Suprapubic skin (tissue), 4 donors: ENCODE measurements around the gene TBC1D32. TPM values are rescaled to one million over a fixed set of nuclear protein-coding genes. Genes with fewer than 3 reads are reported as not detected.

Source experiments
- DNase-seq, 2 donors: peaks; one replicate each; pipeline ENCODE4 v3.0.0-alpha.2; 2019; ENCODE audit warnings: low spot score in 2 of 2
- H3K27ac ChIP-seq: fragments of 200-600 bp; sonication (generic); one replicate; pipeline ENCODE4 v1.5.1; 2019
- H3K27me3 ChIP-seq: fragments of 200-600 bp; sonication (generic); one replicate; pipeline ENCODE4 v1.5.1; 2019
- H3K36me3 ChIP-seq: fragments of 200-600 bp; sonication (generic); one replicate; pipeline ENCODE4 v1.5.1; 2019
- H3K4me1 ChIP-seq: fragments of 200-600 bp; sonication (generic); one replicate; pipeline ENCODE4 v1.5.1; 2019
- H3K4me3 ChIP-seq: fragments of 200-600 bp; sonication (generic); one replicate; pipeline ENCODE4 v1.5.1; 2019; ENCODE audit warnings: mild to moderate bottlenecking
- H3K9me3 ChIP-seq: fragments of 200-600 bp; sonication (generic); one replicate; pipeline ENCODE4 v1.5.1; 2019
- EP300 ChIP-seq: sonication (generic); formaldehyde crosslinking; IDR thresholded peaks from one replicate; pipeline ENCODE4 v1.6.1; 2017; ENCODE audit warnings: antibody characterized with exemption
- POLR2A ChIP-seq, 2 donors: fragments of 450-650 bp; IDR thresholded peaks; one replicate each; pipeline ENCODE4 v1.6.1; 2017; ENCODE audit warnings: antibody characterized with exemption in 2 of 2, mild to moderate bottlenecking in 2 of 2, moderate library complexity in 2 of 2
- POLR2AphosphoS5 ChIP-seq, 3 donors: sonication (generic); formaldehyde crosslinking; IDR thresholded peaks; one replicate each; pipeline ENCODE4 v1.6.1; 2017; ENCODE audit warnings: antibody characterized with exemption in 3 of 3
- WGBS: methylation state at CpG from one replicate; pipeline ENCODE4 v1.1.5; 2018; 5-methylcytosine and 5-hydroxymethylcytosine counted together
- total RNA-seq, 4 donors: library from RNA; depleted of rRNA; stranded (reverse); fragments of >200 nt; gene quantifications; one replicate each; pipeline ENCODE4 v1.1.0, GENCODE V29; 2016
- TF ChIP-seq, protein P1 (sequence below), 2 donors: fragments of 200-600 bp in 1 of 2; fragments of 450-650 bp in 1 of 2; sonication (generic) in 1 of 2; IDR thresholded peaks; one replicate each; pipeline ENCODE4 v1.5.1; 2016 to 2019; ENCODE audit warnings: antibody characterized with exemption in 2 of 2, mild to moderate bottlenecking in 1 of 2, moderate library complexity in 1 of 2

TBC1D32 gene
- total RNA-seq, 4 donors from 2014 or later: 9.1 to 30.6 (median 14.1) TPM

DNA sequence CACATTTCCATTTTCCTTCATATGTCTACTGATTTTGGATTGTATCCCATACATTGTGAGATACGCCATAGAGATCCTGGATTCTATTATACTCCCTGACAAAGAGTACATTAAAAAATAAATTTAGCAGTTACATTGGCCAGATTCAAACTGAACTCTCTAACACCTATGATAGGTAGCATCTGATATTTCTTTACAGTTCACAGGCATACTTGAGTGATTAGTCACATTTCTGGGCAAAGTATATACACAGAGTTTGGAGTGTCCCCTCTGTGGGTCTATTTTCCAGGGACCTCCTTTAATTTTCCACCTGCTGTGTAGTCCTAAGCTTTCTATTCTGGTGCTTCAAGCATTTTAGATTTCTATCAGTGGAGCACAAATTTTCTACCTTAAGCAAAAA, 96.4 kb downstream of the TBC1D32 start:
- Histone ChIP-seq H3K27me3 (no peaks in the 10 kb centered on the region), H3K4me1 (no peaks in the 10 kb centered on the region), H3K9me3 (no peaks in the 10 kb centered on the region), H3K4me3 (no peak overlapping the region), H3K36me3 (peaks cover 14% of the 10 kb centered on the region), H3K27ac (no peak overlapping the region)
- WGBS: 100% methylated on average over 1 of the region's 1 CpG
- TF ChIP-seq, protein P1, sequence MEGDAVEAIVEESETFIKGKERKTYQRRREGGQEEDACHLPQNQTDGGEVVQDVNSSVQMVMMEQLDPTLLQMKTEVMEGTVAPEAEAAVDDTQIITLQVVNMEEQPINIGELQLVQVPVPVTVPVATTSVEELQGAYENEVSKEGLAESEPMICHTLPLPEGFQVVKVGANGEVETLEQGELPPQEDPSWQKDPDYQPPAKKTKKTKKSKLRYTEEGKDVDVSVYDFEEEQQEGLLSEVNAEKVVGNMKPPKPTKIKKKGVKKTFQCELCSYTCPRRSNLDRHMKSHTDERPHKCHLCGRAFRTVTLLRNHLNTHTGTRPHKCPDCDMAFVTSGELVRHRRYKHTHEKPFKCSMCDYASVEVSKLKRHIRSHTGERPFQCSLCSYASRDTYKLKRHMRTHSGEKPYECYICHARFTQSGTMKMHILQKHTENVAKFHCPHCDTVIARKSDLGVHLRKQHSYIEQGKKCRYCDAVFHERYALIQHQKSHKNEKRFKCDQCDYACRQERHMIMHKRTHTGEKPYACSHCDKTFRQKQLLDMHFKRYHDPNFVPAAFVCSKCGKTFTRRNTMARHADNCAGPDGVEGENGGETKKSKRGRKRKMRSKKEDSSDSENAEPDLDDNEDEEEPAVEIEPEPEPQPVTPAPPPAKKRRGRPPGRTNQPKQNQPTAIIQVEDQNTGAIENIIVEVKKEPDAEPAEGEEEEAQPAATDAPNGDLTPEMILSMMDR (IDR thresholded peaks at IDR 0.05): no peak
- TF ChIP-seq EP300 (no peak), POLR2AphosphoS5 (IDR thresholded peaks at IDR 0.05) (no peak), POLR2A (IDR thresholded peaks at IDR 0.05) (no peak)
- no peak for DNase-seq

DNA sequence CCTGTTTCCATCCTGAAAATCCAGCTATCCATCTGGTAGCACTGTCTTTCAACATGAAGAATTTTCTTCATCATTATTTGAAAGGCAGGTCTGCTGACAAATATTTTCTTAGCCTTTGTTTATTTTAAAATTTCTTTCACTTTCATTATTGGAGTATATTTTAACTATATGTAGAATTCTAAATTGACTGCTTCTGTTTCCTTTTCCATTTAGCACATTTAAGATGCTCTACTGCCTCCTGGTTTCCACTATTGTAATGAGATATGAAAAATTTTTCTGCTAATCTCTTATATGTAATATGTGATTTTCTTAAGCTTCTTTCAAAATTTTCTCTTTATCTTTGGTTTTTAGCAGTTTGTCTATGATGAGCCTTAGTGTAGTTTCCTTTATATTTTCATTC, 97.3 kb downstream of the TBC1D32 start:
- no peak for DNase-seq
- Histone ChIP-seq H3K27ac (no peak overlapping the region), H3K4me3 (no peak overlapping the region), H3K27me3 (no peaks in the 10 kb centered on the region), H3K36me3 (peaks cover 14% of the 10 kb centered on the region), H3K9me3 (no peaks in the 10 kb centered on the region), H3K4me1 (no peaks in the 10 kb centered on the region)
- TF ChIP-seq, protein P1 (IDR thresholded peaks at IDR 0.05): no peak
- TF ChIP-seq EP300 (no peak), POLR2AphosphoS5 (IDR thresholded peaks at IDR 0.05) (no peak), POLR2A (IDR thresholded peaks at IDR 0.05) (no peak)

DNA sequence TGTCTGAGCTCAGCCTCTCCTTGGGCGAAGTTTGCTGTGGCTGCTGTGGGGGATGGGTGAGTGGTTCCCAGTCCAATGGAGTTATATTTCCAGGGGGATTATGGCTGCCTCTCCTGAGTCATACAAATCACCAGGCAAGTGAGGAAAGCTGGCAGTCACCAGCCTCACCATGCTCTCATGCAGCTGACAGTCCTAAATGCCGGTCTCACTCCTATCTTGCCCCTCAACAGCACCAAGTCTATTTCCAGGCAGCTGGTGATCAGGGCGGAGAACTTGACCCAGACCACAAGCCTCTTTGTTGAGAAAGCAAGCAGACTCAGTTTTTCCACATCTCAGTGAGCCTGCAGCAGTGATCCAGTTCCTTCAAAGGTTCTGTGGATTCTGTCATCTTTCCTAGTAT, 98.9 kb downstream of the TBC1D32 start:
- Histone ChIP-seq H3K4me3 (no peak overlapping the region), H3K4me1 (no peaks in the 10 kb centered on the region), H3K27ac (no peak overlapping the region), H3K9me3 (no peaks in the 10 kb centered on the region), H3K36me3 (peaks cover 14% of the 10 kb centered on the region), H3K27me3 (no peaks in the 10 kb centered on the region)
- WGBS: 100% methylated on average over 2 of the region's 3 CpGs
- DNase-seq: no peak
- no peak for TF ChIP-seq POLR2AphosphoS5 (IDR thresholded peaks at IDR 0.05)
- no peak for TF ChIP-seq POLR2A (IDR thresholded peaks at IDR 0.05)
- no peak for TF ChIP-seq EP300
- TF ChIP-seq, protein P1 (IDR thresholded peaks at IDR 0.05): no peak

GRCh38 chr6:121223930-121224329, 110.3 kb downstream of the TBC1D32 start:
- H3K4me1 ChIP-seq: no peaks in the 10 kb centered on the region
- H3K36me3 ChIP-seq: no peaks in the 10 kb centered on the region
- no peak overlapping the region for H3K27ac ChIP-seq
- no peak overlapping the region for H3K4me3 ChIP-seq
- 82% methylated on average over 2 of the region's 2 CpGs for WGBS
- DNase-seq: no peak
- H3K27me3 ChIP-seq: no peaks in the 10 kb centered on the region
- H3K9me3 ChIP-seq: no peaks in the 10 kb centered on the region
- TF ChIP-seq EP300 (no peak), POLR2AphosphoS5 (IDR thresholded peaks at IDR 0.05) (no peak), POLR2A (IDR thresholded peaks at IDR 0.05) (no peak)
- TF ChIP-seq, protein P1 (IDR thresholded peaks at IDR 0.05): no peak

GRCh38 chr6:121223212-121223611, 111.1 kb downstream of the TBC1D32 start:
- WGBS: 84% methylated on average over 2 of the region's 2 CpGs
- no peak overlapping the region for H3K4me3 ChIP-seq
- H3K4me1 ChIP-seq: no peaks in the 10 kb centered on the region
- DNase-seq: no peak
- H3K9me3 ChIP-seq: no peaks in the 10 kb centered on the region
- no peaks in the 10 kb centered on the region for H3K27me3 ChIP-seq
- peaks cover 6% of the 10 kb centered on the region for H3K36me3 ChIP-seq
- TF ChIP-seq EP300: no peak
- no peak for TF ChIP-seq POLR2A (IDR thresholded peaks at IDR 0.05)
- TF ChIP-seq, protein P1 (IDR thresholded peaks at IDR 0.05): no peak
- no peak for TF ChIP-seq POLR2AphosphoS5 (IDR thresholded peaks at IDR 0.05)
- H3K27ac ChIP-seq: no peak overlapping the region
